Measurements from ENCODE around the gene COL5A3.
"Not testable (repeated sequence)": the region's sequence is repeated elsewhere in the genome, so short reads cannot be mapped to it uniquely, and the experiment has no call there.

The COL5A3 gene

DNA sequence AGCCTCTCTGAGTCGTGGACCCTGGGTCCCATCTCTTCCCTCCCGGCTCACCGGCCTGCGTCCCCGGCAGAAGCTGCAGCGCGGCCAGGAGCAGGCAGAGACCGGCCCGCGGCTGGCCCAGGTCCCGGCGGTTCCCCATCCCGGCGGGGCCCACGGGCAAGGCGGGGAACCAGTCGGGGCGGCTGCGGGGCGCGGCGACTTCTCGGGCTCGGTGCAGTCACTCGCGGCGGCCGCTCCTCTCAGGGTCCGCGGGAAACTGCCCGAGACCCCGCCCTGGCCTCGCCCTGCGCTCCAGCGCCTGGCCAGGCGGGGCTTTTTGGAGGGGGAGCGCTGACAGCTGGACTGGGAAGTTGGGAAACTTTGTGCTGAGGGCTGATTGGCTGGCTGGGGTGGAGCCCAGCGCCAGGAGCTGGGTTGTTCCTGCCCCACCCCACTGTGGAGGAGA lies at the start of gene COL5A3:
Gene COL5A3, minus strand, starts transcription at position 258 of the 445 bp plus-strand sequence. Its CDS starts 119 bp downstream, at position 139.
- DNase-seq: peak; percentile 37 to 46

DNA sequence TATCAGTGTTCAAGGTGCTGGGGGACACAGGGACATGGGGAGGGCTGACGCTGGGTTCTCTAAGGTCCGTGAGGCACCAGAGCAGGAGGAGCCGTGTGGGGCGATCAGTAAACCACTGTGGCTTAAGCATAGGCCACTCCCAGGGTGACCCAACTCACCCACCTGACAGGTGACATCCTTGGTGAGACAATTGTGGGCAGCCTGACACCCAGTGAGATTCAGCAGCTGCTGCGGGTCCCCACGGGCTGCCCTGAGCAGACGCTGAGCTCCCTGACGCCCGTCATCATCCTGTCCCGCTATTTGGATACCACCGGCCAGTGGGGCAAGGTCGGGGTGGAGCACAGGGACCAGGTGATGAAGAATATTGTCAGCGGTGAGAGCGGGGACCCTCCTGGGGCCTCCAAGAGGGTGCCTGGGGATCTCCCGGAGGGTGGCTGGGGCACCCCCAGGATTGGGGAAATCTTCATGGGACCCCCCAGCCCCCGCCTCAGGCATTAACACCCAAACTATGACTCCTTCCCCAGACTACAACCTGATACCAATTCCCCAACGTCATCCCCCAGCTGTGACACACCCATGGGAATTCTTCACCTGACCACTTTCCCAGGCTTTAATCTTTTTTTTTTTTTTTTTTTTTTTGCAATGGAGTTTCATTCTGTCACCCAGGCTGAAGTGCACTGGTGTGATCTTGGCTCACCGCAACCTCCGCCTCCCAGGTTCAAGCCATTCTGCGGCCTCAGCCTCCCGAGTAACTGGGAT lies 42.5 kb upstream of the COL5A3 start:
- no peak for DNase-seq

DNA sequence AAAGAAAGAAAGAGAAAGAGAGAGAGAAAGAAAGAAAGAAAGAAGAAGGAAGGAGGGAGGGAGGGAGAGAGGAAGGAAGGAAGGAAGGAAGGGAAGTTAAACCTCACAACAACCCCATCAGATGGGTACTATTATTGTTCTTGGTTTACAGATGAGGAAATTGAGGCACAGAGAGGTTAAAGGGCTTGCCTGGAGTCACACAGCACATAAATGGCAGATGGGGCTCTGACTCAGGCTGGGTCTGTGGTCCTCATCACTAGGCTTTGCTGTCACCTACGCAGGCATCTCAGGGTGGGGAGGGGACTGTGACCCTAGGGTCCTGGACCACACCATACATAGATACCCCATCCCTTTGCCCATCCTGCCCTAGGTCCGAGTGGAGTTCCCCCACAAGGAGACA lies 39.3 kb upstream of the COL5A3 start:
- no peak for DNase-seq

DNA sequence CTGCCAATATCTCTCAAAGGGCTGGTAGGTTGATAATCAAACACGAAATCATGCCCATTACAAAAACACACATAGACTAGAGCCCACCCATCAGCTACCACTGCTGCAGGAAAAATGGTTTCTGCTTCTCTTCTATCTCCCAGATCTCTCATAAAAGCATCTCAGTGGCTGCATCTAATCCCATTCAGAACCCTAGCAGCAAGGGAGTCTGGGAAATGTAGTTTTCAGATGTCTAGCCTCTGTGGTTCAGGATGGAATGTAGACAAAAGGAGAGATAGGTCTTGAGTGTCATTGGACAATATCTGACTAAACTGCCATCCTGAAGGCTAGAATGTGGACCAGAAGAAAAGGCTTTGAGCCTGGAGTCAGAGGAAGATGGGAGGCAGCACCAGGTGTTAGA lies 35.1 kb upstream of the COL5A3 start:
- no peak for DNase-seq

DNA sequence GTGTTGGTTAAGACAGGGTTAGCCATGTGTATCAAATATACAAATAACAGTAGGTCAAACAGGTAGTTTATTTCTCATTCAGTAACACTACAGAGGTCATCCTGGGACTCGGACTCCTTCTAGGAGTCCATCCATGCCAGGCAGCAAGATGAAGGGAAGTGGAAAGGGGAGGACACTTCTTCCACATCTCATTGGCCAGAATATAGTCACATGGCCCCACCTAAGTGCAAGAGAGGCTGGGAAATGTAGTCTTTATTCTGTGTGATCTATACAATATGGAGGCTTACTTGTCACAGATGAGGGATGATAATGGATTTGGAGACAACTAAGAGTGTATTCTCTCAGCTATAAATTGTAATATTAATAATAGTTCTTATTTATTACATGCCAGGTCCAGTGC lies 34.1 kb upstream of the COL5A3 start:
- DNase-seq: no peak

DNA sequence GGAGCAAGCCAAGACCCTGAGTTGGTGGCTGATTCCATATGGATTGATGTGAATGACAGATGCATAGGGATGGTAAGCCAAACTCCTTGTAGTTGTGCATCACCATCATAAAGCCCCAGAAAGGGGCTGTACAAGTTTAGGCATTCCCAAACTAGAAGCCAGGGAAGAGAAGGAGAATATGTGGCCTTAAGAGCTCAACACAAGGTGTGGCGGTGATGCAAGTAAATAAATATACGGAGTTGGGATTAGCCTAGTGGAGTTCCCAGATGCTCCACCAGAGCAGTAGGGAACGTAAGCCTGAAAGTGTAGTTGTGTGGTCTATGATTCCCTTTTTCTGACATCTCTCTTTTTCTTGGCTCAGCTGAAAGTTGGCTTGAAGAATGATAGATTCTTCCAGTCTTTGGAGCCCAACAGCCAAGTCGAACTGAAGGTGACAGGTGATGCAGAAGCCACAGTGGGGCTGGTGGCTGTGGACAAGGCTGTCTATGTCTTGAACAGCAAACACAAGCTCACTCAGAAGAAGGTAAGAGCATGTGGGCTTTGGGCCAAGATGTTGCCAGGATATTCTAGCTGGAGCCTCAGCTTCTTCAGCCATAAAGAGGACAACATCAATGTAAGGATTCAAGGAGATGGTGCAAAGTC lies 33.1 kb upstream of the COL5A3 start:
- no peak for DNase-seq

DNA sequence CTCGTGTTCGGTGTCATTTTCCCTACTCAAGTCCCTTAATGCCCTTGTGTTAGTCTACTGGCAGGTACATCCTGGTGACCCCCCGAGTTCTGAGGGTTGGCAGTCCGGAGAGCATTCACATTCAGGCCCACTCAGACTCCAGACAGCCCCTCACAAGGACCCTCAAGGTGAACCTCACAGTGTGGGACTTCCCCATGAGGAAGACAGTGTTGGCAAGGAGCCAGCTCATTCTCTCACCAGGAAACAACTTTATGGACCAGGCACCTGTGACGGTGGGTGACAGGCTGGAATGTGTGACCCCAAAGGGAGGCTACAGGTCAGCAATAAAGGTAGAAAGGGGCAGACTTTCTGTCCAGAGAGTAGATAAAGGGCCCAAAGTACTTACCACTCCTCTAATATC lies 27.5 kb upstream of the COL5A3 start:
- DNase-seq: no peak

DNA sequence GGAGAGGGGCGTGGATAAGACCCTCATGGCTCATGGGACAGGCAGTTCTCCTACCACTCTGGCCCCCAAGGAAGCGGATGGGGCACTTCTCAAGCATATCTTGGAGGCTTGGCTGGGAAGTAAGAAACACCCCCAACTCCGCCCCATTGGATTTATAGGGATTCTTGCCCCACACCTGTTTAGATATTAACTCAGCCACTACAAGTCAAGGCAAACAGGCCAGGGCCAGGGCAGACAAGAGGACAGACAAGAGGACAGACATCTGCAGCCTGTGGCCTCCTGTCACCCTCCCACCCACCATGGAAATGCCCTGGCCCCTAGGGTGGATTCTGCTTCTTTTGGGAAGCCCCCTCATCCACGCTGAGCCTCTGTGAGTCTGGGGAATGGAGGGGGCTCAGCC lies 27.1 kb upstream of the COL5A3 start:
- no peak for DNase-seq

DNA sequence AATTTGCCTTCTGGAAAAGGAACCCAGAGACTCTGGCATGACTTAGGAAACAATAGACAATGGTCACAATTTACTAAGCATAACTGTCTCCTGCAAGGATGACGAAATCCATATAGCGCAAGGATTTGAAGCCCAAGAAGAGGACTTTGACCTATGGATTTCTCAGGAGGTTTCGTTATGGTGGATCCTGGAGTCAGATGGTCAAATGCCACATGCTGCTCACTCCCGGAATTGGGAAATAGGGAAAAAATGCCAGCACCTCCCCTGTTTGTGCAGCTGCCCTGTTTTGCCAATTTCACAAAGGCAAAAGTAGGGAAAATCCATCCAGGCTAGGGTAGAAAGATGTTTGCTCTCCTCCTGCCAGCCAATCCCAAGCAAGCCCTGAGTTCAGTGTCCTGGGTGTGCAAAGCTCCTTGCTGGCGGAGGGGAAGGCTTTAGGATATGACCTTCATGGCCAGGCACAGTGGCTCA lies 26.3 kb upstream of the COL5A3 start:
- no peak for DNase-seq

DNA sequence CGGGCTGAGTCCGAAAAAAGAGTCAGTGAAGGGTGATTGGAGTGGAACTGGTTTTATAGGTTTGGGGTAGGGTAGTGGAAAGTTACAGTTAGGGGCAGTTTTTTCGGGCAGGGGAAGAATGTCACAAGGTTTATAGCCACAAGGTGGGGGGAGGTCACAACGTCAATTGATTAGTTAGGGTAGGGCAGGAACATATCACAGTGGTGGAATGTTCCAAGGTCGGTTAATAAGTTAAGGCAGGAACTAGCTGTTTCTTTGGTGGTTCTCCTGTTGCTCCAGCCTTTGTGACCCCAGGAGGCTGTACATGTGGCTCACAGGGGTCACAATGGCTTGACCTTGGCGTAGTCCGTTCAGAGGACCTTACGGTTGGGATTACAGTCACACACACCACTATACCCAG lies 23.3 kb upstream of the COL5A3 start:
- DNase-seq: no peak

DNA sequence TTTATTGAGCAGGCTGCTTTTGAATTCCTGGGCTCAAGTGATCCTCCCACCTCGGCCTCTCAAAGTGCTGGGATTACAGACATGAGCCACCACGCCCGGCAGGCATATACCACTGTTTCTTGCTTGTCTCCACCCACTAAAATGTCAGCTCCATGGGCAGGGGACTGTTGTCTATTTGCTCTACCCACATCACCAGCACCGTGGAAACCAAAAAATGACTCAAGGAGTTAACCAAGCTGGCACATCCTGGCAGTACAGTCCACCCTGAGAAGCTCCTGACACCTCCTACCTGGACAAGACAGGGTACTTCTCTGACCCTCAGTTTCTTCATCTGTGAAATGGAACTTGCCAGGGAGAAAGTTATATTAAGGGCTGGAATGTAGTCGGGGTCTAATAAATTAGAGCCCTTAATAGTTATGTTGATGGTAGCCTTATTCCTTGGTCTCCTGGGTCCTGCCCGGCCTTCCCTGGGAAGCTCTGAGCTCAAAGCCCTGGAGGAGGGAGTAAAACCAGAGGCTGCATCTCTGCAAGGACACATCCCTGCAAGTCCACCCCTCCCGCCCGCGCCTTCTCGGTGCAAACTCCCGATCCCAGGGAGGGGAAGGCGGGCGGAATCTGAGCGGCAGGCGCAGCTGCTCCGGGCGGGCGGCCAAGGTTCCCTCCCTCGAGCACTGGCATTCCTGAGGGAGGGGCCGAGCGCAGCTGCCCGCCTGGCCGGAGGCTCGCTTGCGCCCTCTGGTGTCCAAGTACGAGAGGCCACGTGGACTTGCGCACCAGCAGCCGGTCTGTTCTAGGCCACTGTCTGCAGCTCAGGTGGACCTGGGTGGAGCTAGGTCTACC lies 17.1 kb upstream of the COL5A3 start:
- peak; percentile 49 to 91 for DNase-seq

DNA sequence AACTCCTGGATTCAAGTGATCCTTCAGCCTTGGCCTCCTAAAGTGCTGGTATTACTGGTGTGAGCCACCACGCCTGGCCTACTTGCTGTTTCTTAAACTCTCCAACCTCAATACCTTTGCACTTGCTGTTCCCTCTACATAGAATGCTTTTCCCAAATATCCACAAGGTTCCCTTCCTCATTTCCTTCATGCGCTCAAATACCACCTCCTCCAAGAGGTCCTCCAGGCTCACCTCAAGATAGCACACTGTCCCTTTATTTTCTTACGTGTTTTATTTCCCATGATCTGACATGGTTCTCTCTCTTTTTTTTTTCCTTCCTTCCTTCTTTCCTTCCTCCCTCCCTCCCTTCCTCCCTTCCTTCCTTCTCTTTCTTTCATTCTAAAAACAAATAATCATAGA lies 16.4 kb upstream of the COL5A3 start:
- DNase-seq: no peak

DNA sequence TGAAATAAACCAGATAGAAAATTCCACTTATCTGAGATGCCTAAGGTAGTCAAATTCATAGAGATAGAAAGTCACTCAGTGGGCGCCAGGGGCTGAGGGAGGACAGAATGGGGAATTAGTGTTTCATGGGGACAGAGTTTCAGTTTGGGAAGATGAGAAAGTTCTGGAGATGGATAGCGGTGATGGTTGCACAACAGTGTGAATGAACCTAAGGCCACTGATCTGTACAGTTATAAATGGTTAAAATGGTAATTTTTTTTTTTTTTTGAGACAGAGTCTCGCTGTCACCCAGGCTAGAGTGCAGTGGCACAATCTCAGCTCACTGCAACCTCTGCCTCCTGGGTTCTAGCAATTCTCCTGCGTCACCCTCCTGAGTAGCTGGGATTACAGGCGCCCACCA lies 12.8 kb upstream of the COL5A3 start:
- DNase-seq: not testable (repeated sequence)

DNA sequence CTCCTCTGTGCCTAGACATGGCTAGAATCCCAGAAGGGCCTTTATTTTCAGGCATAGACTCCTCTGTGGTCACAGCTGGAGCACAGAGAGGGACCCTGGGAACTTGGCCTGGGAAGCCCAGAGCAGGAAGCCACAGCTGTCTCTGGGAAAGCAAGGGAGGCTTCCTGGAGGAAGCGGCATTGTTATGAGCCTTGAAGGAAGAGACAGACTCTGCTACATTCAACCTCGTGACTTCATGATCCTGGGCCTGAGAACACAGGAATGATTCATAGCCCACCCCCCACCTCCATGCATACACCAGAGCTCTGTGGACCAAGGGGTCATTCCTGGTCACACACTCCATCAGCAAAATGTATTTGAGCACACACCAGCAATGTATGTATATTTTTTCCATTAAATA lies 11.6 kb upstream of the COL5A3 start:
- no peak for DNase-seq

DNA sequence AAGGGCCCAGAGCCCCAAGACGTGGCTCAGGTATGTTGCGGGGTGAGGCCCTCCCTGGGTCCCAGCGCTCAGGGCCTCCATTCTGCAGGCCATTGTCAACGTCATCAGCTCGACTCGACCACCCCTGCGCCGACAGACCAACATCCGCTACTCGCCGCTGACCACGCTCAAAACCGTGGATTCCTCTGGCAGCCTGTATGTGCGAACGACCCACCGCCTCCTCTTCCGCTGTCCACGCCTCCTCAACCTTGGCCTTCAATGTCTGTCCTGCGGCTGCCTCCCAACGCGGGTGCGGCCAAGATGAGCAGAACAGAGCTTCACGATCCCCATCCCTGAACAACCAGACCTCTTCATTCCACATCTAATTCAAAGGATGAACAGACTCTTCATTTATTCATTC lies 11.1 kb upstream of the COL5A3 start:
- no peak for DNase-seq

DNA sequence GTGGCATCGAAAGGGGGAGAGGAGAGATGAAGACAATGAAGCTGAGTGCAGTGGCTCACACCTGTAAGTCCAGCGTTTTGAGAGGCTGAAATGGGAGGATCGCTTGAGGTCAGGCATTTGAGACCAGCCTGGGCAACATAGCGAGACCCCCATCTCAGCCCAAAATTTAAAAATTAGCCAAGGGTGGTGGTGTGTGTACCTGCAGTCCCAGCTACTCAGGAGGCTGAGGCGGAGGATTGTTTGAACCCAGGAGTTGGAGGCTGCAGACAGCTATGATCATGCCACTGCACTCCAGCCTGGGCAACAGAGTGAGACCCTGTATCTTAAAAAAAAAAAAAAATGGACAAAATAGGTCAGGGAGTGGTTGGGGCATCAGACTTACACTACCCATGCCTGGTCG lies 10.5 kb upstream of the COL5A3 start:
- no peak for DNase-seq

DNA sequence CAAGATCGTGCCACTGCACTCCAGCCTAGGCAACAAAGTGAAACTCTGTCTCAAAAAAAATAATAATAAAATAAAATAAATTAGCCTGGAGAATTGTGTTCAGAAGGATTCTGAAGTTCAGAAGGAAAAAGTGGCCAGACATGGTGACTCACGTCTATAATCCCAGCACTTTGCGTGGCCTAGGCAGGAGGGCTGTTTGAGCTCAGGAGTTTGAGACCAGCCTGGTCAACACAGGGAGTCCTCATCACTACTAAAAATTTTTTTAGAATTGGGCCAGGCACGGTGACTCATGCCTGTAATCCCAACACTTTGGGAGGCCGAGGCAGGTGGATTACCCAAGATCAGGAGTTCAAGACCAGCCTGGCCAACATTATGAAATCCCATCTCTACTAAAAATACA lies 8.9 kb upstream of the COL5A3 start:
- DNase-seq: no peak

DNA sequence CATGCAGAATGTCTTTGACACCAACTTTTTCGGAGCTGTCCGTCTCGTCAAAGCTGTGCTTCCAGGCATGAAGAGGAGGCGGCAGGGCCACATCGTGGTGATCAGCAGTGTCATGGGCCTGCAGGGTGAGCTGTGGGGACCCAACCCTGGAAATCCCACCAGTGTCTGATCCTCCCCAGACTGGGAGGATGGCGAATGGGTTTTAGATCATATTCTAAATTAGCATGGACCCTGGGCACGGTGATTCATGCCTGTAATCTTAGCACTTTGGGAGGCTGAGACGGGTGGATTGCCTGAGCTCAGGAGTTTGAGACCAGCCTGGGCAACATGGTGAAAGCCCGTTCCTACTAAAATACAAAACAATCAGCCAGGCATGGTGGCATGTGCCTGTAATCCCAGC lies 8.5 kb upstream of the COL5A3 start:
- DNase-seq: no peak

DNA sequence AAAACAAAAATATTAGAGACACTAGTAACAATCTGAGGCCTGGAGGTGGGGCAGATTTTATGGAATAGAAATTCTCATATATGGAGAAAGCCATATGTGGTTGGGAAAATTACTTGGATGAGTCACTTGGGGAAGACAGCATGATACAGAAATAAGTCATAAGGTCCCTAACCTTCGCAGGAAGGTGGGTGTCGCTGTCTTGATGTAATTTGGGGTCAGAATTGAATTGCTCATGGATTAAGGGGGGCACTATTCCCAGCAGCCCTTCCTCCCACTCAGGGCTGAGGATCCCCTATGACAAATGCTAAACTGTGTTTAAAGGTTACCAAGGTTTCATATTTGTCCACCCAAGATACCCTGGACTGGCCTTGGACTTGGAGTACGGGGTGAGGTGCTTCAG lies 8.0 kb upstream of the COL5A3 start:
- DNase-seq: peak; percentile 10 to 71

DNA sequence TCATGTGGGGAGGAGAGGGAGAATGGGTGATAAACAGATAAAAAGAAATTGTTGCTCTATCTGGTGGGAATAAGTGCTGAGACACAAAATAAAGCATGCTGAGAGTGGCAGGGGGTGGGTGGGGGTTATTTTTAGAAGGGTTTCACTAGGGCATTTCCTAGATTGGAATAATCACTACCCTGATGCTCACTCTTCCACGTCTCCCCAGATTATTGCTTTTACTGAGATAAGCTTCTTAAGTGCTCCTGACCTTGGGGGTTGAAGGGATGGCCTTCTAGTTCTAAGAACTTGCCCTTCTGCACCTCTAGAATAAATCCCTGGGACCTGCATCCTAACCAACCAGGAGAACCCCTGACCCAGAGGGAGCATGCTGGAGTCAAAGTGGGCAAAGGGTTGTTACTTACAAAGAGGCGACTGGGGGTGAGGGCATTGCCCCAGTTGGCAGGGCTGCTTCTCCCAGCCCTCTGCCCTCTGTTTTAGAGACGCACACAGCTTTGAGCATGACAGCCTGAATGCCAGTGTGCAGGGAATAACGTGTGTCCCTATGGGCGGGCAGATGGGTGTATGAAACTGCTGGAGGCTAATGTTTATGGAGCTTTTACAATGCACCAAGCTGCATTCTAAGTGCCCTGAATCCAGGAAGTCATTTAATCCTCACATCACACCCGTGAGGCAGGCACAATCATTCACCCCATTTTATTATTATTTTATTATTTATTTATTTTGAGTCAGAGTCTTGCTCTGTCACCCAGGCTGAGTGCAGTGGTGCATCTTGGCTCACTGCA lies 3.7 kb upstream of the COL5A3 start:
- DNase-seq: no peak

DNA sequence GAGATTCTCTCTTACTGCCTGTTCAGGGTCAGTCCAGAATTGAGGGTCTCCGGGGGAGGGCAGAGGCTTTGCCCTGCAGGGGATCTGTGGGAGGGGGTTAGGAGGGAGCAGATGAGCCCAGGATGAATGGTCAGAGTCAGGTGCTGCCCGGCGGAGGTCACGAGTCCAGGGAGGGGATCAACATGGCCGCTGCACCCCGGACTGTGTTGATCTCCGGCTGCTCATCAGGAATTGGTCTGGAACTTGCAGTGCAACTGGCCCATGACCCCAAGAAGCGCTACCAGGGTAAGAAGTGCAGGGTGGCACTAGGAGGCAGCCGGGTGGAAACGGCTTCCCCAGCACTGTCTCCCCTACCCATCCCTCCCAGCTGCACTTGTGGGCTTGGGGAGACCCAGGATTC lies 3.0 kb upstream of the COL5A3 start, which contains the start of gene RDH8:
Gene RDH8, plus strand, starts transcription at position 168 of the 400 bp plus-strand sequence. Its CDS starts 15 bp downstream, at position 183.
- no peak for DNase-seq

DNA sequence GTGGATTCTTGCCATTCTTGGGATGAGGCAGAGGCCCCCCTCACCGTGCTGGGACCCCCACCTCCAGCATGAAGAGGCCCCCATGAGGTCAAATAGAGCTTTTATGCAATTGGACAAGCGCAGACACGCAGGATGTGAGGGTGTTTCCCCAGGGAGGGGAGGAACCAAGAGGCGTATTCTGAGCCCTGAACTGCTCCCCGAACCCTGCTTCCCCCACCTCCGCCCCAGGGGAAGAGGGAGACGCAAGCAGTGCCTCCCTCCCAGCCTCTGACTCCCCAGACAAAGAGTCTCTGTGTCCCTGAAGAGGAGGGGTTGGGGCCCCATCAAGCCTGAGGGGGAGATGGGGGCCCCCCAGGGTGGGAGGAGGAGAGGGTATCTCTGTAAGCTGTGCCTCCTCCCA lies 1.7 kb upstream of the COL5A3 start:
- no peak for DNase-seq

DNA sequence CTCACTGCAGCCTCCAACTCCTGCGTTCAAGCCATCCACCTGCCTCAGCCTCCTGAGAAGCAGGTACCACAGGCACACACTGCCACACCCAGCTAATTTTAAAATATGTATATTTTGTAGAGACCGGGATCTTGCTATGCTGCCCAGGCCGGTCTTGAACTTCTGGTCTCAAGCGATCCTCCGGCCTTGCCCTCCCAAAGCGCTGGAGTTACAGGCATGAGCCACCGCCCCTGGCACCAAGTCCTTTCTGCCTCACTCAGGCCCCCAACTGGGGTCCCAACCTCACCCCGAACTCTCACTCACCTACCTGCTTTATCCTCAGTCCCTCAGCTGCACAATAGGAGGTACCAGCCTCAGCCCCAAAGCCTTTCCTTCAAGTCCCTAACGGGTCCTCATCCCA lies 635 bp upstream of the COL5A3 start:
- no peak for DNase-seq
